Gastroesophageal sphincter (tissue), 4 donors: Measurements from ENCODE around the gene GLT8D2. TPM values are rescaled to one million over a fixed set of nuclear protein-coding genes. Genes with fewer than 3 reads are reported as not detected.

Experiments
- ATAC-seq: fragments of 150-250 bp; one replicate; pipeline ENCODE4 v1.9.1; 2016; ENCODE audit warnings: mild to moderate bottlenecking, moderate library complexity
- H3K27ac ChIP-seq, 4 donors: fragments of 200-600 bp; sonication (generic) in 3 of 4; 1 replicate in 3 of 4; 2 replicates in 1 of 4; pipeline ENCODE4 v1.5.1; 2016 to 2019
- H3K27me3 ChIP-seq: fragments of 200-600 bp; sonication (generic); one replicate; pipeline ENCODE4 v1.5.1; 2019
- H3K36me3 ChIP-seq, 2 donors: fragments of 200-600 bp; sonication (generic); one replicate each; pipeline ENCODE4 v1.5.1; 2019; ENCODE audit warnings: control low read depth in 1 of 2
- H3K4me1 ChIP-seq, 3 donors: fragments of 200-600 bp; sonication (generic); 1 replicate in 2 of 3; 2 replicates in 1 of 3; pipeline ENCODE4 v1.5.1; 2016 to 2019; ENCODE audit warnings: control low read depth in 2 of 3
- H3K4me3 ChIP-seq, 2 donors: fragments of 200-600 bp; sonication (generic); one replicate each; pipeline ENCODE4 v1.5.1; 2019; ENCODE audit warnings: mild to moderate bottlenecking in 1 of 2, moderate library complexity in 1 of 2
- H3K9me3 ChIP-seq, 3 donors: fragments of 200-600 bp; sonication (generic); one replicate each; pipeline ENCODE4 v1.5.1; 2017 to 2019; ENCODE audit warnings: control low read depth in 2 of 3
- EP300 ChIP-seq: sonication (generic); formaldehyde crosslinking; IDR thresholded peaks from one replicate; pipeline ENCODE4 v1.6.1; 2017; ENCODE audit warnings: antibody characterized with exemption, mild to moderate bottlenecking
- POLR2A ChIP-seq, 2 donors: fragments of 450-650 bp; IDR thresholded peaks; one replicate each; pipeline ENCODE4 v1.6.1; 2017; ENCODE audit warnings: antibody characterized with exemption in 2 of 2, mild to moderate bottlenecking in 2 of 2, moderate library complexity in 1 of 2
- POLR2AphosphoS5 ChIP-seq: sonication (generic); formaldehyde crosslinking; IDR thresholded peaks from one replicate; pipeline ENCODE4 v1.6.1; 2017; ENCODE audit warnings: antibody characterized with exemption
- WGBS, 2 donors: methylation state at CpG; one replicate each; pipeline ENCODE4 v1.1.5; 2018; ENCODE audit warnings: low coverage in 1 of 2; 5-methylcytosine and 5-hydroxymethylcytosine counted together
- total RNA-seq, 4 donors: library from RNA; depleted of rRNA; stranded (reverse); fragments of >200 nt; gene quantifications; one replicate each; pipeline ENCODE4 v1.1.0, GENCODE V29; 2016
- TF ChIP-seq, protein P1 (sequence below), 4 experiments: fragments of 200-600 bp in 2 of 4; fragments of 450-650 bp in 2 of 4; sonication (generic) in 1 of 4; IDR thresholded peaks; one replicate each; pipeline ENCODE4 v1.5.1; 2017 to 2019; ENCODE audit warnings: antibody characterized with exemption in 4 of 4, mild to moderate bottlenecking in 2 of 4, moderate library complexity in 2 of 4

The GLT8D2 gene
- total RNA-seq, 4 donors from 2014 or later = 6.9 to 20.2 (median 14.2) TPM

GRCh38 chr12:104012331-104012730 lies 37.7 kb downstream of the GLT8D2 start:
- 65 to 67% methylated on average over 4 of the region's 4 CpGs for WGBS, 2 donors
- H3K27me3 ChIP-seq = no peaks in the 10 kb centered on the region

DNA sequence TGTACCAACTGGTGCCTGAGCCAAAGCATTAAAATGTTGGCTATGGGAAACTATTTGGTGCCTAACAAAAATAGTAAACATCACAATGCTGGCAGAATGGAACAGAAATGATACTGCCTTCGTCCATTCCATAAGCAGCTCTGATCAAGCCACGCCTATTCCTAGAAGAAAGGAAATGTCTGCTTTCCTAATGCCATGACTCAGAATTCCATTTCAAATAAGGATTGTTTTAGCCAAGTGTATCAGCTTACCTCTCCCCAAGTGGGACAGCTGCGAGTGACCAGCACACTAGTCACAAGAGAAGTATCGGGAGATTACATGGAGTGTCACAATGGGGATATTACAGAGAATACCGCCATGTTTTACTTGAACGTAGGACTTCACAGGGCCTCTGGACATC lies 38.7 kb downstream of the GLT8D2 start:
- Histone ChIP-seq H3K9me3 (no peaks in the 10 kb centered on the region), H3K27ac (peak overlapping the region in 1 of 4 donors; percentile 37), H3K4me1 (no peaks in the 10 kb centered on the region), H3K27me3 (no peaks in the 10 kb centered on the region), H3K4me3 (no peak overlapping the region), H3K36me3 (peaks cover 0 to 27% of the 10 kb centered on the region in 2 donors)
- TF ChIP-seq POLR2A (IDR thresholded peaks at IDR 0.05) = no peak
- TF ChIP-seq, protein P1, sequence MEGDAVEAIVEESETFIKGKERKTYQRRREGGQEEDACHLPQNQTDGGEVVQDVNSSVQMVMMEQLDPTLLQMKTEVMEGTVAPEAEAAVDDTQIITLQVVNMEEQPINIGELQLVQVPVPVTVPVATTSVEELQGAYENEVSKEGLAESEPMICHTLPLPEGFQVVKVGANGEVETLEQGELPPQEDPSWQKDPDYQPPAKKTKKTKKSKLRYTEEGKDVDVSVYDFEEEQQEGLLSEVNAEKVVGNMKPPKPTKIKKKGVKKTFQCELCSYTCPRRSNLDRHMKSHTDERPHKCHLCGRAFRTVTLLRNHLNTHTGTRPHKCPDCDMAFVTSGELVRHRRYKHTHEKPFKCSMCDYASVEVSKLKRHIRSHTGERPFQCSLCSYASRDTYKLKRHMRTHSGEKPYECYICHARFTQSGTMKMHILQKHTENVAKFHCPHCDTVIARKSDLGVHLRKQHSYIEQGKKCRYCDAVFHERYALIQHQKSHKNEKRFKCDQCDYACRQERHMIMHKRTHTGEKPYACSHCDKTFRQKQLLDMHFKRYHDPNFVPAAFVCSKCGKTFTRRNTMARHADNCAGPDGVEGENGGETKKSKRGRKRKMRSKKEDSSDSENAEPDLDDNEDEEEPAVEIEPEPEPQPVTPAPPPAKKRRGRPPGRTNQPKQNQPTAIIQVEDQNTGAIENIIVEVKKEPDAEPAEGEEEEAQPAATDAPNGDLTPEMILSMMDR (IDR thresholded peaks at IDR 0.05) = no peak
- no peak for TF ChIP-seq EP300
- TF ChIP-seq POLR2AphosphoS5 = no peak
- ATAC-seq = no peak
- WGBS, 2 donors = 61 to 74% methylated on average over 6 of the region's 6 CpGs

More at GRCh38 chr12:104012331-104012730, 37.7 kb downstream of the GLT8D2 start:
- no peak overlapping the region for H3K27ac ChIP-seq
- peaks cover 0 to 28% of the 10 kb centered on the region in 2 donors for H3K36me3 ChIP-seq
- TF ChIP-seq POLR2AphosphoS5 = no peak
- no peak for TF ChIP-seq EP300
- TF ChIP-seq, protein P1 (IDR thresholded peaks at IDR 0.05) = no peak
- TF ChIP-seq POLR2A (IDR thresholded peaks at IDR 0.05) = no peak
- H3K4me1 ChIP-seq = no peaks in the 10 kb centered on the region
- H3K4me3 ChIP-seq = no peak overlapping the region
- no peak for ATAC-seq
- no peaks in the 10 kb centered on the region for H3K9me3 ChIP-seq

DNA sequence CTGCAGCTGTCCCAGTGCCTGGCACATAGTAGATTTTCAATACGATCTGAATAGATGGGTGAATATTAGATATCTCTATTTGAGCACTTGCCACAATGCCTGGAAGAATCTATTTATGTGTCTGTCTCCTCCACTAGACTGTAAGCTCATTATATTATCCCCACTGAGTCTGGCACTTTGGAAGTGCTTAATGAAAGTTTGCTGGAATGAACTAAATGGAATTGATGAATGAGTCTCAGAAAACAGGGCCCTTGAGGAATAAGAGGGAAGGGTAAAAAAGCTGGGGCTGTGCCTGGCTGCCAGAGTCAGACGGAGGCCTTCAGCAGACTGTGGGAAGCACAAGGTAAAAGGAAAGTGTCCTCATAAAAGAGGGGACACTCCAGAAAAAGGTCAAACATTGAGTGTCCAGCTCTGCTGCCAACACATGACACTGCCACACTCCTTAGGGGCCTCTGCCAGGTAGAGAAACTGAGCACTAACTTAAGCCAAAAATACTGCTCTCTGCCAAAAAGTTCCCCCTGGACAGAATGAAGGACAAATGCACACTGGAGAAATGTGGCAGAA lies 39.3 kb downstream of the GLT8D2 start:
- whole genome bisulfite sequencing, 2 donors = 61 to 88% methylated on average over 1 to 2 of the region's 2 CpGs
- no peak for ATAC-seq
- H3K27ac ChIP-seq = peak overlapping the region in 2 of 4 donors; percentile 37 to 49

DNA sequence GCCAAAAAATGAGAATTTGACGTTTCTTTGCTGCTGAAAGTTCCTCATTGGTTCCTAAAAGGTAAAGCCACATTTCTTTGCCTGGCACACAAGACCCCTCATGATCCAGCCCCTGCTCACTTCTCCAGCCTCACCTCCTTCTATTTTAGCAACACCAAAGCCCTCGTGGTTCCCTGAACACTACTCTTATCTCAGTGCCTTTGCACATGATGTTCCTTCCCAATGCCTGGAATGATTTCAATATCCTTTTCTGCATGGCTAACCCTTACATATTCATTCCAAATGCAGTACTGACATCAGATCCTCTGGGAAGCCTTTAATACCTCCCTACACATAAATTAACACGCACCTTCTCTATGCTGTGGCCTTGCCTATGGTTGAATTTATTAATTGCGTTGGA lies 39.9 kb downstream of the GLT8D2 start:
- Histone ChIP-seq H3K4me3 (no peak overlapping the region), H3K4me1 (no peaks in the 10 kb centered on the region), H3K27me3 (no peaks in the 10 kb centered on the region), H3K9me3 (no peaks in the 10 kb centered on the region), H3K27ac (no peak overlapping the region), H3K36me3 (peaks cover 0 to 24% of the 10 kb centered on the region in 2 donors)
- WGBS, 2 donors = 89 to 97% methylated on average over 4 of the region's 4 CpGs
- TF ChIP-seq EP300 (no peak), POLR2AphosphoS5 (no peak), POLR2A (IDR thresholded peaks at IDR 0.05) (no peak)
- TF ChIP-seq, protein P1 (IDR thresholded peaks at IDR 0.05) = no peak
- ATAC-seq = no peak

More for the DNA sequence above, 39.3 kb downstream of the GLT8D2 start:
- H3K27me3 ChIP-seq = no peaks in the 10 kb centered on the region
- H3K9me3 ChIP-seq = no peaks in the 10 kb centered on the region
- H3K4me1 ChIP-seq = no peaks in the 10 kb centered on the region
- peaks cover 0 to 24% of the 10 kb centered on the region in 2 donors for H3K36me3 ChIP-seq
- no peak overlapping the region for H3K4me3 ChIP-seq
- TF ChIP-seq POLR2A (IDR thresholded peaks at IDR 0.05) (no peak), POLR2AphosphoS5 (no peak), EP300 (no peak)
- TF ChIP-seq, protein P1 (IDR thresholded peaks at IDR 0.05) = no peak

GRCh38 chr12:104006929-104007328 lies 43.1 kb downstream of the GLT8D2 start:
- Histone ChIP-seq H3K4me1 (no peaks in the 10 kb centered on the region), H3K4me3 (no peak overlapping the region), H3K36me3 (peaks cover 0 to 4% of the 10 kb centered on the region in 2 donors), H3K27me3 (no peaks in the 10 kb centered on the region), H3K27ac (no peak overlapping the region), H3K9me3 (no peaks in the 10 kb centered on the region)
- ATAC-seq = no peak
- WGBS, 2 donors = 25 to 39% methylated on average over 2 to 3 of the region's 3 CpGs
- TF ChIP-seq, protein P1 (IDR thresholded peaks at IDR 0.05) = no peak
- TF ChIP-seq POLR2A (IDR thresholded peaks at IDR 0.05) (no peak), EP300 (no peak), POLR2AphosphoS5 (no peak)
